M059J (cell line): ENCODE measurements around the gene ACLY. TPM values are rescaled to one million over a fixed set of nuclear protein-coding genes. Genes with fewer than 3 reads are reported as not detected.
"Not testable (repeated sequence)": the region's sequence is repeated elsewhere in the genome, so short reads cannot be mapped to it uniquely, and the experiment has no call there.

ENCODE experiments used
- DNase-seq: peaks from one replicate; pipeline ENCODE4 v3.0.0-alpha.2; 2012; ENCODE audit warnings: low read depth
- total RNA-seq: library from RNA; depleted of rRNA; stranded (reverse); fragments of >200 nt; shearing (Covaris generic); gene quantifications from 2 replicates; pipeline ENCODE4 v1.2.3, GENCODE V29; 2014

Gene ACLY
- total RNA-seq, 1 experiment from 2014 or later: 151 TPM

GRCh38 chr17:41939693-41940090 lies 20.9 kb upstream of the ACLY start:
- DNase-seq: no peak

DNA sequence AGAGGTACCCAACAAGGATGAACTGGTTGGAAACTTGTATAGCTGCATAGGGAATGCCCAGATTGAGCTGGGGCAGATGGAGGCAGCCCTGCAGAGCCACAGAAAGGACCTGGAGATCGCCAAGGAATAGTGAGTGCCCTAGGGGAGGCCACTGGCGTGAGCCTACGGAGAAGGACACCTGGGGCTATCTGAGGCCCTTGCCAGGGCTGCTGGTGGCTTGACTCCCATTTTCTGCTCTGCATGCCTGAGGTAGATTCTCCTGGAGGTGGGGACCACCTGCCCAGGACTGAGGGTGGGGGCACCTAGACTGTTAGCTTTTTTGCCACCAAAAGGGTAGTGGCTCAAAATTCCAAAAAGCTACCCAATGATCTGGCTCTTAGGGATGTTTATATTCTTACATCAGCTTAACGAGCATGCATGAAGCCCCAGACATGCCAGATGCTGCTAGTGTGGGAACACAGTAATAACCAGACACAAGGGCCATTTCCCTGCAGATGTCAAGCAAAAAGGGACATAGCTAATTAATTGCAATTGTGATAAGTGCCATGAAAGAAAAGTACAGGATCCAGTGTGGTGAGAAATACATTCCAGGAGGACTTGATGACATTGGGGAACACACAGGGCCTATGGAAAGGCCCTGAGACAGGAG lies 20.4 kb upstream of the ACLY start:
- DNase-seq: no peak

GRCh38 chr17:41937970-41938954 lies 19.5 kb upstream of the ACLY start:
- no peak for DNase-seq

- no peak for DNase-seq
These were observed 16.9 kb upstream of the ACLY start for GRCh38 chr17:41935641-41936040.

- DNase-seq: no peak
These were observed 14.2 kb upstream of the ACLY start for GRCh38 chr17:41932816-41933389.

GRCh38 chr17:41931715-41932114 lies 13.0 kb upstream of the ACLY start:
- not testable (repeated sequence) for DNase-seq

DNA sequence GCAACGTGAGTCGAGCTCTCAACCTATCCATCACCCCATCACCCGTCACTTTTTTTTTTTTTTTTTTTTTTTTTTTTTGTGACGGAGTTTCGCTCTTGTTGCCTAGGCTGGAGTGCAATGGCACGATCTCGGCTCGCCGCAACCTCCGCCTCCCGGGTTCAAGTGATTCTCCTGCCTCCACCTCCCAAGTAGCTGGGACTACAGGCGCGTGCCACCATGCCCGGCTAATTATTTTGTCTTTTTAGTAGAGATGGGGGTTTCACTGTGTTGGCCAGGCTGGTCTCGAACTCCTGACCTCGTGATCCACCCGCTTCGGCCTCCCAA lies 12.0 kb upstream of the ACLY start:
- DNase-seq: not testable (repeated sequence)

DNA sequence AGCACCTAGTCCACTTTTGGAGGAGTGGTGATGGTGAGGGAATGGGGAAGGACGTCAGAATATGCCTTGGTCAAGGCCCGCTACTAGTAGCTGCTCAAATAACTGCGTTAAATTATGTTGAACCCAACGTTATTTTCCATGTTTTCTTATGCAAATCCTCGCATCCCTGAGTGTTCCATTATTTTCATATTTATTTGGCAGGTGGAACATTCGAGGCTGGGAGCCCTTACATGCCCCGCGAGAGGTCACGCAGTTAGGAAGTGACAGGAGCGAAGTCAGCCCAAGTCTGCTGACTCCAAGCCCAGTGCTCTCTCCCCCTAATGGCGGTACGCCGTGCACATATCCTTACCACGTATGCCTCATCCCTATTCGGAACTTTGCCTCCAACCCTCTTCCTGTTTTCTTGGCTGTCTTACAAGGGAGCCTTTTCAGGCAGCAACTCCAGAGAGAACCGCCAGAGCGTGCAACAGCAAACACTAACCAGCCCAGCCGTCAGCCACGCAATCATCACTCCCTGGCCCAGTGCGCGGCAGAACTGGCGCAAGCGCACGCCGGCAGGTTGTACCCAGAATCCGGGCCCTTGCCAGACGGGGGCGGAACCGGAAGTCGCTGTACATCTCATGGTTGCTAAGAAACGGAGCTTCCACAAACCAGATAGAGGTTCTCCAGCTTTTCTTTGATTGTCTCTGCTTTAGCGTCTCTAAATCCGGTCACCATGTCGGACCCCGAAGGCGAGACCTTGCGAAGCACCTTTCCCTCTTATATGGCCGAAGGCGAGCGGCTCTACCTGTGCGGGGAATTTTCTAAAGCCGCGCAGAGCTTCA lies 11.5 kb upstream of the ACLY start, which contains the start of gene ODAD4:
Gene ODAD4 (plus strand): TSS at position 609 of the 824 bp plus-strand sequence. CDS start 107 bp downstream, at position 716.
- peak; percentile 97 for DNase-seq

DNA sequence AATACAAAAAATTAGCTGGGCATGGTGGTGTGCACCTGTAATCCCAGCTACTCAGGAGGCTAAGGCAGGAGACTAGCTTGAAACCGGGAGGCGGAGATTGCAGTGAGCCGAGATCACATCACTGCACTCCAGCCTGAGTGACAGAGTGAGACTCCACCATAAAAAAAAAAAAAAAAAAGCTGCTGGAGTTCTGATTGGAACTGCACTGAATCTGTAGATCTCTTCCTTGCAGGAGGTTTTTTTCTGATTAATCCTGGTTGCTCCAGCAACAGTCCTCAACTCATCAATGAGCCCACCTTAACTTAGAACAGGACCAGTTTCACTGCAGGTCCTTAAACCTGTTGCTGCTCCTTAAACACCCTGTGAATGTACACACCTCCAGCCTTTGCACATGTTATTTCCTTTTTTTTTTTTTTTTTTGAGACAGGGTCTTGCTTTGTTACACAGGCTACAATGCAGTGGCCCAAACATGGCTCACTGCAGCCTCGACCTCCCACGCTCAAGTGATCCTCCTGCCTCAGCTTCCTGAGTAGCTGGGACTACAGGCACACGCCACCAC lies 10.0 kb upstream of the ACLY start:
- no peak for DNase-seq

GRCh38 chr17:41925991-41926590 lies 7.3 kb upstream of the ACLY start:
- no peak for DNase-seq

GRCh38 chr17:41920580-41920955 lies 1.8 kb upstream of the ACLY start:
- no peak for DNase-seq

- no peak for DNase-seq
These were observed 1.3 kb upstream of the ACLY start for GRCh38 chr17:41919840-41920579.

- no peak for DNase-seq
These were observed 540 bp upstream of the ACLY start for GRCh38 chr17:41919165-41919817.

- peak; percentile 32 for DNase-seq
These were observed 955 bp downstream of the ACLY start for GRCh38 chr17:41917679-41918313.

DNA sequence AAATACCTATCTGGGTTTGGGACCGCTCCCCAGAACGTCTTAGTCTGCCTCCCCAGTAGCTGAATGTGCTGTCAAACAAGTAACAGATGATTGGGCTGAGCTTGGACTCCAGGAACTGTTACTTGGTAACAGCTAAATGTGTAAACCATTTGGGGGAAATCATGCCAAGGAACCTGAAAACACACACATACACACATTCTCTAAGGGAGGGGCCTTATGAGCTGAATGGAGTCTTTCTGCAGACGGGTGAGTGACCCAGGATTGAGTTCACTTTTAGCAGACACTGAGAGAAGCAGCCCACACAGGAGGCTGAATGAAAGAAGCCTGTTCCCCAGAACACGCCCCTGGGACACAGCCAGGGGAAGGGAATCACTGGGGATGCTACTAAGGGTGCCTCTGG lies 1.6 kb downstream of the ACLY start:
- peak; percentile 53 for DNase-seq

GRCh38 chr17:41915566-41915965 lies 3.2 kb downstream of the ACLY start:
- no peak for DNase-seq

- DNase-seq: no peak
These were observed 3.7 kb downstream of the ACLY start for GRCh38 chr17:41915020-41915419.

DNA sequence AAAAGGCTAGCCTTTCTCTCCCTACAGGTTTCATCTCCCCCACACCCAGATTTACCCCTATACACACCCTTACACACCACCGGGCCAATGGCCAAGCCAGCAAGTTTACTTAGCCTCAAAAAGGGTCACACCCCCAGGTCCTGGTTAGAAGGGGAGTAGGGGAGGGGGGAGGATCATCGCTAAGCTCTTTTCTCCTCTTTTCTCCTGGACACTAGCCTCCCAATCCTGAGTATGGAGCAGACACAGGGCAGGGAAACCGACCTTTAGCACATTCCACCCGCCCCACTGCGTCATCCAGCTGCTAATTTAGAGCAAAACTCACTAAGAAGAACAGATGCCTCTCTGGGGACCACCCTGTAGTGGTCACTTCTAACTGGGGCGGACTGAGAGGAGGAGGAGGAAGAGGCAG lies 4.4 kb downstream of the ACLY start:
- no peak for DNase-seq

DNA sequence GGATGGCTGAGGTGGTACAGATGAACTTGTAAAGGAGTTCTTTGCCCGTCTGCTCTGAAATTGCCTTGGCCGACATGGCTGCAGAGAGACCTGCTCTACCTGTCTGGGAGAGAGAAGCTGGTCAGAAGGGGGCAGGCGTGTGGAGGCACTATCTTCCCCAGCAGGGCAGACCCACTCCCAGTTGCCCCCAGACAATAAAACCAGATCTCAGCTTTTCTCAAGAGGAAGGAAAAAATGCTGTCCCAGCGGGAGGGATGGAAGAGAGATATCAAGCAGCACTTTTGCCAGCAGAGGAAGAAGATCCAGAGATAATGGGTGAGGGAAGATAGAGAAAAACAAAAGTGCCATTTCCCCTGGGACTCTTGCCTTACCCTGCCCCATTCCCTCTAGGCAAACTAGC lies 5.0 kb downstream of the ACLY start:
- DNase-seq: no peak
